Measurements from ENCODE around the gene PRSS57.
"Not testable (repeated sequence)": the region's sequence is repeated elsewhere in the genome, so short reads cannot be mapped to it uniquely, and the experiment has no call there.

The PRSS57 gene

DNA sequence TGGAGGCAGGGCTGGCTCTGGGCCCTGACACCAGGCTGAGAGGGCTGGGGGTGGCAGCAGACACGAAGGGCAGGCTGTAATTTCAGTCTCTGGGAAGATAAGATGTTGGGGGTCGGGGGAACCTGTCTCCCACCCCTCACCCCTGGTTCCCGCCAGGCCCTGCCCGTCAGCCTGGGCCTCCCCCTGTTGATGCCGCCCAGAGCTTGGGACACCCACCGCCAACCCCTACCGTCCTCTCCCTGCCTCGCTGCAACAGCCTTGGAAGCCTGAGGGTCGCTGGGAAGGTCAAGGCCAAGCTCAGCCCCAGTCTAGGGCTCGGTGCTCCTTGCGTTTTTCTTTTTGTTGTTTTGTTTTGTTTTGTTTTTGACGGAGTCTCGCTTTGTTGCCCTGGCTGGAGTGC, 28.0 kb upstream of the PRSS57 start:
- no peak for DNase-seq (ENCODE audit: low read depth in 2 of 2)

DNA sequence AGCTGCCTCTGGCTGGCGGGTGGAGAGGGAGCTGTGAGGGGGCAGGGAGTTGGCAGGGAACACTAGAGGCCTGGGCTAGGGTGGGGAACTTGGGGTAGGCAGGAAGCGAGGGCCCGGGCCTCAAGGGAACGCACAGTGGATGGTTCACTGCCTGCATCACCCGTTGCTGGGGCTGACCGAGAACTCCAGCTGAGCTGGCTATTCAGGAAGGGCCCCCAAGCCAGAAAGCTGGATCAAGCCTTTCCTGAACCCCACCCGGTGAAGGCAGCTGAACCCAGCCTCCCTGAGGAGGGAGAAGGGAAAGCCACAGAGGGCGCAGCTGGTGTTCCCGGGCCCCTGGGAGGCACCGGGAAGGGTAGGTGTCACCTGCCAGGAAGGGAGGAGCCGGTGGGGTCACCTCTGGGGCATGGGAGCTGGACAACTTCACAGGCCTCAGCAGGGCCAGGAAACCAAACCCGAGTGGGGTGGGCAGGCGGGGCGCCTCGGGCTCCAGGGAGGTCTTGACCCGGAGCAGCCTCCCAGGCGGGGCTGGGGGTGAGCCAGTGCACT, 27.4 kb upstream of the PRSS57 start:
- no peak for DNase-seq (ENCODE audit: low read depth in 2 of 2)

DNA sequence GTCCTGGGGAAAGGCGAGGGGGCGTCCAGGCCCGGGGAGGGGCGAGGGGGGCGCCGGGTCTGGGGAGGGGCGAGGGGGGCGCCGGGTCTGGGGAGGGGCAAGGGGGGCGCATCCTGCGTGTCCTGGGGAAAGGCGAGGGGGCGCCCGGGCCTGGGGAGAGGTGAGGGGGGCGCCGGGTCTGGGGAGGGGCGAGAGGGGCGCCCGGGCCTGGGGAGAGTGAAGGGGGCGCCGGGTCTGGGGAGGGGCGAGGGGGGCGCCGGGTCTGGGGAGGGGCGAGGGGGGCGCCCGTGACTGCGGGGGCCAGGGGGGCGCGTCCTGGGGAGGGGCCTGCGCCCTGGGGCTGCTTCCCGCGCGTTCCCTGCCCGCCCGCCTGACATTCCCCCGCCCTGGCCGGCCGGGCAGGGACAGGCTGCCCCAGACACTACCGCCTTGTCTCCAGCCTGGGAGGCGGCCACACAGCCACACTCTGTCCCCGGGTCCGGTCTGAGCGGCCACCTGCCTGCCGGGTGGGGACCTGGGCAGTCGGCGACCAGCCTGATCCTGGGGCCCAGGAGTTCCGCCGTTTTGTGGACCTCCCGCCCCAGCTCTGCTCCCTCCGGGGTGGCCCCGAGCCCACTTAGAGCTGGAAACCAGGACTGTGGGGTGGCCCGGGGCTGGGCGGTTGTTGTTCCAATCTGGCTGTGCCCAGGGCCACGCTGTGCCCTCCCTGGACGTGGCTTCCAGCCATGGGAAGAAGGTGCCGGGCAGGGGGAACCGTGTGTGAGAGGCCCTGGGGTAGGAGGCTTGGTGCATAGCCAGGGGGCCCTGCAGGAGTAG, 25.3 kb upstream of the PRSS57 start:
- no peak for DNase-seq (ENCODE audit: low read depth in 2 of 2)

DNA sequence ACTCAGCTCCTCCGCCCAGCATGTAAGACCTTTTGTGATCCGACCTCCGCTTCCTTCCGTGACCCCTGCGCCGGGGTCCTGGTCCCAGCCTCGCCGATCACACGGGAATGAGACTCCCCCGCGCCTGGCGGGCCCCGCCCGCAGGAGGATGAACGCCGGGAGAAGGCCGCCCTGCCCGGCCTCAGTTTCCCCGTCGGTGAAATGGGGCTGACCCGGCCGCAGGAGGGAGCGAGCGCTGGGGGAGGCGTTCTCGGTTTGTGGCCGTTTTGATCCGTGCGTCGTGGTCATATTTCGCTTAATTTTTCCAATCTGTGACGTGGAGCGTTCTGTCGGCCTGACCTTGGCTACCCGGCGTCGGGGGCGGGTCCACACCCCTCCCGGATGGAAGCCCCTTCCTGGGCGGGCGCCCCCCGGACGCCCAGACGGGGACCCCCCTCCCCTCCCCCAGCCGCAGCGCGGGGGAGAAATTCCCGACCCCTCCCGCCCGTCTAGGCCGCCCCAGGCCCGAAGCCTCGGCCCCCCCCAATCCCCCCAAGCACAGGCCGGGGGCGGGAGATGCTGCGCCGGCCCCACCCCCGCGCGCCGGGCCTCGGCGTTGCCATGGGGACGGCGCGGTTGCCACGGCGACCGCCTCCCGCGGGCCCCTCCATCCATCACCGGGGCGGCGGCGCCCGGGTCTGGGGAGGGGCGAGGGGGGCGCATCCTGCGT, 24.5 kb upstream of the PRSS57 start:
- no peak for DNase-seq (ENCODE audit: low read depth in 2 of 2)

DNA sequence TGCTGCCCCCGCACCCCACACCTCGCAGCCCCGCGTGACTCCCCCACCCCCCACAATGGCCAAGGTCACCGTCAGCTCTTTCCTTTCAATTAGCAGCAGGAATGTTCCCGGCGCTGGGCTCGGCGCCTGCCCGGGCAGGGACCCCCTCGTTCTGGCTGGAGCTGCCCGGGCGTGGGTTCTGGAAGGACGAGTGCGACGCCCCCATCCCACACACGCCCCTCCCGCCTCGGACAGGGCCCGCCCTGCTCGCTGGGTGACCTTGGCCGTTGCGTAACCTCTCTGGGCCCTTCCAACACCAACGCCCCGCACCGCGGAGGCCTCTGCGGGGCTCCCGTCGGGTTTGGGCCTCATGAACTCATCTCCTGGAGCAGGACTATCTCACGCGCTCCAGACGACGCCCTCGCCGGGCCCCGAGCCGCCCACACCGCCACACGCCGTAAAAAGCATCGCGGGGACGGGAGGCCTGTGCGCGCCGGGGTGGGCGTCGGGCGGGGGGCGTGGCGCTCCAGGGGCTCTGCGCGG, 23.8 kb upstream of the PRSS57 start:
- no peak for DNase-seq (ENCODE audit: low read depth in 2 of 2)

DNA sequence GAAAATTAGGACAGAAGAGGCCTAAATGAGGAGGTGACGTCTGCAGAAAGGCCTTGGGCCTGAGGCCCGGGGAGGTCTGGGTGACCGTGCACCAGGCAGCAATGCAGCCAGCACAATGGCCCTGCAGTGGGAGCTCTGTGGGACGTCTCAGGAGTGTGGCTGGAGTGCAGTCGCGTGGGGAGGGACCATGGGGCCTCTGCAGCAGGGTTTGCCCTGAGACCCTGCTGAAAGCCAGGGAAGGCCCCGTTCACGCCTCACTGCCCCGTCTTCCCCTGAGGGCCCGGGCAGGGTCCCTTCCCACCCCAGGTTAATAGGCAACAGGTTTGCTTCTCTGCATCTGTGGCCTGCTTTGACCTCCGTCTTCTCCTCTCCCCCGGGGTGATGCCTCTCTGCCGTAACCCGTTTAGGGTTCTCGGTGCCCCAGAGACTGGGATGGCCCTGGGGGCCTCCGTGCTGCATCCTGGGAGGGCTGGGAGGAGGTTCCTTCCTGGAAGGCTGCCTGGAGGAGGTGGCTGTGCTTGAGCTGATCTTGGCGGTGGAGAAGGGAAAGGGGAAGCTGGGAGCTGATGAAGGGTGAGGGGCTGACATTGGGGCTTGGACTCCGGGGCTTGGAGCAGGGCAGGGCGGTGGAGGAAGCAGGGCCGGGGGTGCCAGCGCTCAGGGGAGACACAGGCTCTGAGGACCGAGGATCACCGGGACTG, 23.1 kb upstream of the PRSS57 start:
- DNase-seq (ENCODE audit: low read depth in 2 of 2) = no peak

DNA sequence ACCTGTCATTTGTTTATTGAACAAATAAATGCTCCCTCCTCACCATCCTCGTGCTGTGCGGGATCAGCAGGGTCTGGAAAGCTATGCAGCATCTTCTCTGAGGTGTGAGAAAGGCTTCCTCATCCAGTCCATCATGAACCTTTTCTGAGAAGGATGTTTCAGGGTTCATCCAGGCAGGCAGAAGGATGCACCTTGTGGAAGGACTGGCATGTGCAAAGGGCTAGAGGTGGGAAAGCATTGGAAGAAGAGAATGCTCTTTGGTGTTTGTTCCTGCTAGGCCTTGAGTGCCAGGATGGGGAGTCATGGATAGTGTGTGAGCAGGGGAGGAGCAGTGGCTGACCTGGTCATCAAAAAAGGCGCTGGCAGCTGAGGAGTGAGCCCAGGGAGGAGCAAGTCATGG, 20.1 kb upstream of the PRSS57 start:
- DNase-seq (ENCODE audit: low read depth in 2 of 2) = no peak

DNA sequence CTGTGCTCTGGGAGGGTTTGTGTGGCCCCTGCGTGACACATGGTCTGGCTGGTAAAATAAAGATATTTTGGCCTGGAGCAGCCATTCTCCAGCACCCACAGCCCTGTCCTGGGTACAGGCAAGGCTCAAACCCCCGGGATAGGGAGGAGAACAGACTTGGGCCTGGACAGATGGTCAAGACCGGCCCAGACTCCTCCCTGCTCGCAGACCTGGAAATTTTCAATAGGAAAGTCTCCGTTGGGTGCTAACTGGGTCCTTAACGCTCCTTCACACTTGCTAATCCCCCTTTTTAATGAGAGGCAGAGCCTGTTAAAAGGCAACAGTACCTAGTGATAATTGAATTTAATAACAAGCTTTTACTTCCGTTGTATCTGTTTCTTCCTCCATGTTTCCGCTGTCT, 16.0 kb upstream of the PRSS57 start:
- DNase-seq (ENCODE audit: low read depth in 2 of 2) = no peak

DNA sequence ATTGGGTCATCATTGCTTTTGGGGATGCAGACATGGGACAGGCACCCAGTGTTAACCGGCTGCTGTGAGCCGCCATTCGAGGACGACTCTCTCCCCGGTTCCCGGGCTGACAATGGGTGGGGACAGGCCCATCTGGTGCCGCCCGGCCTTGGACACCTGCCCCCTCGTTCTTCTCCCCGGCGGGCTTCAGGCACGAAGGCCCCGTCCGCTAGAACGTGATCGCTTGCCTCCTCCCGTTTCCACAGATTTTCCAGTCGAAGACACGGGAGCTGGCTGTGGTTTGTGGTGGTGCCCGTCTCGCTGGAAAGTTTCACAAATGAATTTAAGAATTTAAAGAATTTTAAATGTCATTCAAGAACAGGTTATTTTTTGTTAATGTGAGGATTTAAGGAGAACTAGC, 15.5 kb upstream of the PRSS57 start:
- no peak for DNase-seq (ENCODE audit: low read depth in 2 of 2)

DNA sequence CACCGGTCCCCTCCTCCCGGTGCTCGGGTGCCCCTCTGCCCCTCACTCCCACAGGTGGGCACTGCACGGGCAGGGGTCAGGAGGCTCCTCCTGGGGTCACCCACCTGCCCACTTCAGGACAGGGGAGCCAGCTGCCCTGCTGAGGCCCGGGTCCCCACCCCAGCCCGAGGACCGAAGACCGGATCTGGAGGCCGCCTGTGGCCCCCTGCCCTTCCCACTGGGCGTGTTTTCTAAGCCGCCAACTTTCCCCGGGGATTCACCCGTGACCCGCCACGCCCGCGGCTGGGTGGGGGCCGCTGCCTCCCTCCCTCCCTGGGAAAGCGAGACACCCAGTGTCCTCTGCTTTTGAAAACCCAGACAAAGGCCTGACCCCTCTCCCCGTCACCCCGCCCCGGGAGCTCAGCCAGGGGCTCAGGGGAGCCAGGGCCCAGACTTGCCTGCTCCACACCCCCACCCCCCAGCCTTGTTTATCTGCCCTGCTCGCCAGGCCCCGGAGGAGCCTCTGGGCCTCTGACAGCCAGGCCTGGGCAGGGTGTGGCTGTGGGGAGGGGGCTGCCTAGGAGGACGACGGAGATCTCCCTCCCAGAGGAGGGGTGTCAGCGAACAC, 14.8 kb upstream of the PRSS57 start:
- DNase-seq (ENCODE audit: low read depth in 2 of 2) = no peak

DNA sequence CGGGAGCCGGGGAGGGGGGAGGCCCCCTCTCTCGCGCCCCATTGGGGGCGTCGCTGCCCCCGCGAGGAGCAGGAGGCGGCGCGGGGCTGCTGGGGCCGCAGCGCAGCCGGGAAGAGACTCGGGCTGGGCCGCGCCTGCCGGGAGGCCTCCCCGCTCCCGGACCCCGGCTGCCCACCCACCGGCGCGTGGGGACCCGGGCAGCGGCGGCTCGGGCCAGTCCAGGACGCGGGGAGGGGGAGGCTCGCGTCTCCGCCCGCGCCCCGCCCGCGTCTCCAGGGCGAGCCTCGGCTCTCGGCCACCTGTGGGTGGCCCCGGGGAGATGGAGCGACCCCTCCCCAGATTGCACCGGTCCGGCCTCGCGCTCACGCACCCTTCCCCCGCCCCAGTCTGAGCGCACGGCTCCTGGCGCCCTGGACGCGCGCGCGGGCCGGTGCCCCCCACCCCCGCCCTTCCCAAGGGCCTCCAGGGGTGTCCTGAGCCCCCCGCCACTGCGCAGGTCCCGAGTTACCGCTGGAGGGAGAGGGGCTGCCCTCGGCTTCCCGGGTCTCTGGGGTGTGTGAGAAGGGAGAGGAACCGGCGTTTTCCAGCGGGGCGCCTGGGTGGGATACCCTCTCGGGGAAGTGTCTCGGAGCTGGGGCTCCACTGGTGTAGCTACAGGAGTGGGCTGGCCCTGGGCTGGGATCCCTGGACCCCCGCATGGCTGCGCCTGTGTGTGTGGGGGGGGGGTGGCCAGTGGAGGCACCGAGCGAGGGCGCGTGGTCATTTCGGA, 14.1 kb upstream of the PRSS57 start:
- DNase-seq (ENCODE audit: low read depth in 2 of 2) = no peak

DNA sequence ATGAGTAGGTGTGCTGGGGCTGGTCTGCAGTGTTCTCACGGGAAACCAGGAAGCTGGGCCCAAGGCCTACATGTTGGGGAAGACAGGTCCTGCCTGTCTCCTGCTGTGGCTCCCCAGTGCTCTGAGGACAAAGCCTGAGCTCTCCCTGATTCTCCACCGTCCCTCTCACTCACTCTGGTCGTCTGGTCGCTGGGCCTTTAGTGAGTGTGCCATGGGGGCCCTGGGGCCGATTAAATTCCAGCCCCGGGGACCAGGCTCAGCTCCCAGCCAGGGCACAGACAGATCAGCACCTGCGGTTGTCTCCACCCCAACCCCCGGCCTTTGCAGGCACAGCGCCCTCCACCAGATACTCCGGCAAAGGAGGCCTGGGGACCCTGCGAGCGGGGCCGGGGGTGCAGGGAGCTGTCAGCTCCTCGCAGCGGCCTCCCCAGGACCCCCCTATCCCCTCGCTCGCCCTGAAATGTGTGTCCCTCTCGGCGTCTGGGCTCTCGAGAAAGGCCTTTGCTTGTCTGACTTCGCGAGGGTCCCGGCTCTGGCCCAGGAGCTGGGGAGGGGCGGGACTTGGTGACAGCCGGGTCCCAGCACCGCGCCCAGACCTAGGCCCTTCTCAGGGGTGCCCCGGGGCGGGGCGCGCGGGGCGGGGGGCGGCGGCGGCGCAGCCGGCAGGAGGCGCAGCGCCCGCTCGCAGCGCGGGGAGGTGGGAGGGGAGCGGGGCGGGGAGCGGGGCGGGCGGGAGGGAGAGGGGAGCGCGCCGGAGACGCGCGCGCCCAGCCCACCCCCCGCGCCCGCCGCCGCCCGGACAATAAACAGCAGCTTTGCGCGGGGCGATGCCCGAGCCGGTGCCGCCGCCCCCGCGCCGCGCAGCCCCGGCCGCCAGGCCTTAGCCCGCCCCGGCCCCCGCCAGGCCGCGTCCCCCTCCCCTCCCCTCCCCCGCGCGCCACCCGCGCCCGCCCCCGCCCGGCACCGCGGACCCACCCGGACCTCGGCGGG, 13.2 kb upstream of the PRSS57 start, which contains the start of gene PALM:
Gene PALM, plus strand, starts transcription at position 782 of the 990 bp plus-strand sequence. CDS start 212 bp downstream, outside the sequence.
- DNase-seq (ENCODE audit: low read depth in 2 of 2) = no peak

DNA sequence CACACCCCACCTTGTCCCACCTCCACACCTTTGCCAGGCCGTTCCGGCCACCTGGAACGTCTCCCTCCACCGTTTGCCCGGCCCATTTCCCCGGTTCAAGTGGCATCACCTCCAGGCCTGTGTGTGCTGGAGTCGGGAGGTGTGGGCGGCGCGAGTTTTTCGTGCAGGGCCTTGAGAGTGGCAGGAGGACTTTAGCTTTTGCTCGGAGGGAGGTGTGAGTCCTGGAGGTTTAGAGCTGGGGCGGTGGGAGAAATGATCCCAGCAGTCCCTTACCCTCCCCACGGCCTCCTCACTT, 9.1 kb upstream of the PRSS57 start:
- DNase-seq (ENCODE audit: low read depth in 2 of 2) = no peak

DNA sequence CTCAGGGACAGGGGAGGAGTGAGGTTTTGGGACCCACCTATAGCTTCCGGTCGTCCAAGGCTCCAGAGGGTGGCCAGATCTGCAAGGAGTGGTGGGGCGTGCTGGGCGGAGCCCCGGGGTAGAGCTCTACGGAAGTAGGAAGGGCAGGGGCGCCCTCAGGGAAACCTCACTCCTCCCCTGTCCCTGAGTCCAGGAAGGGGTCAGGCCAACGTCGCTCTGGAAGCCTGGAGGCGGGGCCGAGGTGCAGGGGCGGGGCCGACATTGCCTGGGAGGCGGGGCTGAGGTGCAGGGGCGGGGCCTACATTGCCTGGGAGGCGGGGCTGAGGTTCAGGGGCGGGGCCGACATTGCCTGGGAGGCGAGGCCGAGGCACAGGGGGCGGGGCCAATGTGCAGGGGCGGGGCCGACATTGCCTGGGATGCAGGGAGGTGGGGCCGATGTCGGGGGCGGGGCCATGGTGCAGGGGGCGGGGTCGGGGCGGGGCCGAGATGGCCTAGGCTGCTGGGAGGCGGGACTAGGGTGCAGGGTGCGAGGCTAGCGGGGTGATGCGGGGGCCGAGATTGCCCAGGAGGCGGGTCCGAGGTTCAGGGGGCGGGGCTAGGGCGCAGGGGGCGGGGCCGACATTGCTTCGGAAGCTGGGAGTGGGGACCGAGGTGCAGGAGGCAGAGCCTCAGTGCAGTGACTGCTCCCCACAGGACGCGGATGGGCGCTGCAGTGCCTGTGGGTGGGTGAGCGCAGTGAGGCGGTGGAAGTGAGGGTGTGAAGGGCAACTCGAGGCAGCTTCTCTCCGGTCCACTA, 8.6 kb upstream of the PRSS57 start:
- peak; percentile 47 to 59 for DNase-seq (ENCODE audit: low read depth in 2 of 2)

DNA sequence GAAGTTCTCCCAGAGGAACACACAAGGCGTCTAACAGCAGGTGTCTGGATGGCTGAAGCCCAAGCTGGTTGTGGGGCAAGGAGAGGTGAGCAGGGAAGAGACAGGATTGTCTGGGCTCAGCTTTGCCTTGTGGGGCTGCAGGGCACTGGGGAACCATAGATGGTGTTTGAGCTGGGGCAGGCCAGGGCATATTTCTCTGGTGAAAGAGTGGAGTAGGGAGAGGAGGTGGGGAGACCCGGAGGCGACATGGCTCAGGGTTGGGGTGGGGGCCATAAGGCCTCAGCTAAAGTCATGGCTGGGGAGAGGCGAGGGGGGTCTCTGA, 8.0 kb upstream of the PRSS57 start:
- no peak for DNase-seq (ENCODE audit: low read depth in 2 of 2)

DNA sequence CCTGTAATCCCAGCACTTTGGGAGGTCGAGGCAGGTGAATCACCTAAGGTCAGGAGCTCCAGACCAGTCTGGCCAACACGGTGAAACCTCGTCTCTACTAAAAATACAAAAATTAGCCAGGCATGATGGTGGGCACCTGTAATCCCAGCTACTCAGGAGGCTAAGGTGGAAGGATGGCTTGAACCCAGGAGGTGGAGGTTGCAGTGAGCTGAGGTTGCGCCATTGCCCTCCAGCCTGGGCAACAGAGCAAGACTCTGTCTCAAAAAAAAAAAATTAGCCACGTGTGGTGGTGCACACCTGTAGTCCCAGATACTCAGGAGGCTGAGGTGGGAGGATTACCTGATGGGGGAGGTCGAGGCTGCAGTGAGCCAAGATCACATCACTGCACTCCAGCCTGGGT, 7.6 kb upstream of the PRSS57 start:
- not testable (repeated sequence) for DNase-seq (ENCODE audit: low read depth in 2 of 2)

DNA sequence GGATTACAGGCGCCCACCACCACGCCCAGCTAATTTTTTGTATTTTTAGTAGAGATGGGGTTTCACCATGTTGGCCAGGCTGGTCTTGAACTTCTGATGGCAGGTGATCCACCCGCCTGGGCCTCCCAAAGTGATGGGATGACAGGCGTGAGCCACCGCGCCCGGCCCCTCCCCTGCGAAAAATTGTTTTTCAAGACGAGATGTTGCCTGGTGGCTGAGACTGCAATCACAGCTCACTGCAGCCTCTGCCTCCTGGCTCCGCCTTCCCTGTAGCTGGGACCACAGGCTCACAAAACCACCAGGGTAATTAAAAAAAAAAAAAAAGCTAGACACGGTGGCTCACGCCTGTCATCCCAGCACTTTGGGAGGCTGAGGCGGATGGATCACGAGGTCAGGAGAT, 4.6 kb upstream of the PRSS57 start:
- DNase-seq (ENCODE audit: low read depth in 2 of 2) = not testable (repeated sequence)

DNA sequence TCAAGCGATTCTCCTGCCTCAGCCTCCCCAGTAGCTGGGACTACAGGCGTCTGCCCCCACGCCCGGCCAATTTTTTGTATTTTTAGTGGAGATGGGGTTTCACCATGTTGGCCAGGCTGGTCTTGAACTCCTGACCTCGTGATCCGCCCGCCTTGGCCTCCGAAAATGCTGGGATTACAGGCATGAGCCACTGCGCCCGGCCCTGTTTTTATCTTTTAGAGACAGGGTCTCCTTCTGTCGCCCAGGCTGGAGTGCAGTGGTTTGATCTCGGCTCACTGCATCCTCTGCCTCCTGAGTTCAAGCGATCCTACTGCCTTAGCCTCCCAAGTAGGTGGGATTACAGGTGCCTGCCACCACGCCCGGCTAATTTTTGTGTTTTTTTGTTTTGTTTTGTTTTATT, 3.3 kb upstream of the PRSS57 start:
- not testable (repeated sequence) for DNase-seq (ENCODE audit: low read depth in 2 of 2)

All from stimulated activated CD8-positive, alpha-beta memory T cell treated with anti-CD3 and anti-CD28 coated beads, Interleukin-15, amount 100 ng/mL, for 48 hours (primary cell).